ENCODE measurements around the gene KCNA2.

KCNA2 gene

GRCh38 chr1:110601332-110601731 lies 4.8 kb downstream of the KCNA2 start:
- no peak for DNase-seq

GRCh38 chr1:110600716-110601115 lies 5.4 kb downstream of the KCNA2 start:
- peak; percentile 2 for DNase-seq

GRCh38 chr1:110597966-110598365 lies 8.2 kb downstream of the KCNA2 start:
- no peak for DNase-seq

GRCh38 chr1:110596312-110596711 lies 9.8 kb downstream of the KCNA2 start:
- no peak for DNase-seq

- DNase-seq, result no peak
Measured at GRCh38 chr1:110595353-110595710, 10.8 kb downstream of the KCNA2 start.

- no peak for DNase-seq
Measured at GRCh38 chr1:110594456-110595352, 11.5 kb downstream of the KCNA2 start.

- no peak for DNase-seq
Measured at GRCh38 chr1:110593902-110594301, 12.3 kb downstream of the KCNA2 start.

- DNase-seq, result peak; percentile 11
Measured at GRCh38 chr1:110591956-110592355, 14.2 kb downstream of the KCNA2 start.

- peak; percentile 9 for DNase-seq
Measured at GRCh38 chr1:110588991-110589390, 17.2 kb downstream of the KCNA2 start.

- no peak for DNase-seq
Measured at GRCh38 chr1:110588486-110588885, 17.7 kb downstream of the KCNA2 start.

GRCh38 chr1:110587906-110588305 lies 18.3 kb downstream of the KCNA2 start:
- DNase-seq, result peak; percentile 1

GRCh38 chr1:110585481-110585880 lies 20.7 kb downstream of the KCNA2 start:
- DNase-seq, result peak; percentile 29

GRCh38 chr1:110584045-110584444 lies 22.1 kb downstream of the KCNA2 start:
- DNase-seq, result peak; percentile 13

GRCh38 chr1:110583505-110583904 lies 22.7 kb downstream of the KCNA2 start:
- peak; percentile 5 for DNase-seq

- peak; percentile 36 for DNase-seq
Measured at GRCh38 chr1:110582378-110582777, 23.8 kb downstream of the KCNA2 start.

GRCh38 chr1:110581682-110582145 lies 24.4 kb downstream of the KCNA2 start:
- DNase-seq, result peak; percentile 5

- DNase-seq, result peak; percentile 34
Measured at GRCh38 chr1:110580244-110580643, 25.9 kb downstream of the KCNA2 start.

GRCh38 chr1:110579460-110579859 lies 26.7 kb downstream of the KCNA2 start:
- DNase-seq, result peak; percentile 6

GRCh38 chr1:110576441-110576840 lies 29.7 kb downstream of the KCNA2 start:
- DNase-seq, result no peak

GRCh38 chr1:110573314-110573713 lies 32.8 kb downstream of the KCNA2 start:
- no peak for DNase-seq

- no peak for DNase-seq
Measured at GRCh38 chr1:110572751-110573150, 33.4 kb downstream of the KCNA2 start.

GRCh38 chr1:110570901-110571300 lies 35.3 kb downstream of the KCNA2 start:
- DNase-seq, result no peak

GRCh38 chr1:110570307-110570706 lies 35.9 kb downstream of the KCNA2 start:
- no peak for DNase-seq

- DNase-seq, result no peak
Measured at GRCh38 chr1:110566836-110567235, 39.3 kb downstream of the KCNA2 start.

- no peak for DNase-seq
Measured at GRCh38 chr1:110565565-110565964, 40.6 kb downstream of the KCNA2 start.
